ENCODE results near the gene ADCY1. TPM values are rescaled to one million over a fixed set of nuclear protein-coding genes. Genes with fewer than 3 reads are reported as not detected.

Gene ADCY1
- total RNA-seq, 4 donors from 2014 or later, result 2.5 to 9.0 (median 5.6) TPM

DNA sequence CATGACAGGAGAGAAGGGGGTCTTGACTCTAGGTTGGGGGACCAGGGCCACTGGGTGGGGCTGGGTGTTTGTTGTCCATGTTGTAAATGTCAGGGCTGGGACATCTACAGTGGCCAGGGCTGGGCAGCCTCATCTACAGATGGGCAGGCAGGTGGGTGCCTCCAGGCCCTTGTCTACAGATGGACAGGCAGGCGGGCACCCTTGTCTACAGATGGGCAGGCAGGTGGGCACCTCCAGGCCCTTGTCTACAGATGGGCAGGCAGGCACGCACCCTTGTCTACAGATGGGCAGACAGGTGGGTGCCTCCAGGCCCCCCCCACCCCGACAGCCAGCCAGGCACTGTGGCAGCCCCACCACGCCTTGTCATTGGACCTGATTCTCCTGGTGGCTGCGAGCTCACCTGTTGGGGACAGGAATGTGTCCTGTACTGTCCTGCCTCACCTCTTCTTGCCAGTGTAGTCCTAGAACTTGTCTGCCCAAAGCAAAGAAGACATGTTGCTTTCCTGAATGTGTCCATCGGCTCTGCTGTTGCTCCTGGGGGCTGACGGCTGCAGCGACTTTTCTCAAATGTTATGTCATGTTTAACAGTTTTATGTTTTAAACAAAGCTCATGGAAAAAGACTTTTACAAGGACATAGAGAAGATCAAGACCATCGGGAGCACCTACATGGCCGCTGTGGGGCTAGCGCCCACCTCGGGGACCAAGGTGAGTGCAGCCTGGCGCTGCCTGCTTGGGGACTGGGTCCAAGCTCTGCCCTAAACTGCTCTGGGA is 129.9 kb downstream of the ADCY1 start:
- H3K36me3 ChIP-seq, result peaks cover 0 to 7% (median 0%) of the 10 kb centered on the region in 3 donors
- no peak for DNase-seq (ENCODE audit: low spot score in 2 of 2)

GRCh38 chr7:45704683-45705016 is 130.5 kb downstream of the ADCY1 start:
- 57 to 61% methylated on average over 3 of the region's 3 CpGs for WGBS, 2 donors
- no peak for TF ChIP-seq EP300 (IDR thresholded peaks at IDR 0.05)
- no peak for TF ChIP-seq POLR2A (IDR thresholded peaks at IDR 0.05)
- no peaks in the 10 kb centered on the region for H3K4me1 ChIP-seq
- H3K36me3 ChIP-seq, result peaks cover 0 to 7% (median 0%) of the 10 kb centered on the region in 3 donors
- H3K27me3 ChIP-seq, result no peaks in the 10 kb centered on the region
- DNase-seq (ENCODE audit: low spot score in 2 of 2), result no peak
- H3K4me3 ChIP-seq, result no peak overlapping the region
- no peaks in the 10 kb centered on the region for H3K9me3 ChIP-seq
- no peak overlapping the region for H3K27ac ChIP-seq

More for the DNA sequence above, 129.9 kb downstream of the ADCY1 start:
- Histone ChIP-seq H3K27me3 (no peaks in the 10 kb centered on the region), H3K4me1 (no peaks in the 10 kb centered on the region), H3K9me3 (no peaks in the 10 kb centered on the region), H3K27ac (no peak overlapping the region), H3K4me3 (no peak overlapping the region)
- TF ChIP-seq EP300 (IDR thresholded peaks at IDR 0.05) (no peak), POLR2A (IDR thresholded peaks at IDR 0.05) (no peak), CTCF (IDR thresholded peaks at IDR 0.05) (no peak)
- 88 to 95% methylated on average over 11 to 13 of the region's 13 CpGs for WGBS, 2 donors

DNA sequence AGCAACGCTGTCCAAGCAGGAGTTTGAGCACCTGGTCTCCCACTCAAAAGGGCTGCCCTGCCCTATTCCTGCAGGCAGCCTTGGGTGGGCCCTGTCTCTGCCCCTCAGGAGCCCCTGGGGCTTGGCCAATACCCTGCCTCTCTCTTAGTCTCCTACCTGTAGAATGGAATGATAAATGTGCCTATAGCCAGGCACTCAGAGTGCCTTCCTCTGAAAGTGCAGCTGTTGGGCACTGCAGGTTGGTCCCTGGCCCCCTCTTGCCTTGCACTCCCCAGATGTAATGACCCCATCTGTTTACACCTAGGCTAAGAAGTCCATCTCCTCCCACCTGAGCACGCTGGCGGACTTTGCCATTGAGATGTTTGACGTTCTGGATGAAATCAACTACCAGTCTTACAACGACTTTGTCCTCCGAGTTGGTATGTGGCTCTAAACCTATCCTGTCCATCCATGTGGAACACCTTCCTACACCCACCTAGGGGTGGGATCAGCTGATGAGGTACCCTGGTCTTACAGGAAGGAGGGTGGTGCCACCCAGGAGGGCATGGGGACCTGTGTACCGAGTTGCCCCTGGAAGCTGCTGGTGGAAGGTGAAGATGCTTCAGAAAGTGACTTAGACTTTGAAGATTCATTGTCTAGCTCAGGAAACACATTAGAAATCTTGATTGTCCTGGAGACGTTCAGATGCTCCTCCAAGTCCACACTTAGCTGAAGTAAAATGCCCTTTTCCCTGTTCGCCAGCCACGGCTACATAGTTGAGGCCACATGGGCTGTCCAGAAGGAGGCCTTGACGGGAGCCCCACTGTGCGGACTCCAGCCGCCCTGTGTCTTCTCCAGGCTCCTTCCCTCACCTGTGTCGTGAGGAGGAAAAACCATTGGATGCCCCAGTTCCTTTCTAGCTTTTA is 134.1 kb downstream of the ADCY1 start:
- H3K36me3 ChIP-seq, result peaks cover 0 to 16% (median 0%) of the 10 kb centered on the region in 3 donors
- no peak for TF ChIP-seq EP300 (IDR thresholded peaks at IDR 0.05)
- TF ChIP-seq POLR2A (IDR thresholded peaks at IDR 0.05), result no peak
- no peak for TF ChIP-seq CTCF (IDR thresholded peaks at IDR 0.05)
- no peak overlapping the region for H3K4me3 ChIP-seq
- H3K27ac ChIP-seq, result no peak overlapping the region
- H3K27me3 ChIP-seq, result no peaks in the 10 kb centered on the region
- H3K4me1 ChIP-seq, result no peaks in the 10 kb centered on the region
- 88 to 94% methylated on average over 14 of the region's 14 CpGs for WGBS, 2 donors
- no peak for DNase-seq (ENCODE audit: low spot score in 2 of 2)
- no peaks in the 10 kb centered on the region for H3K9me3 ChIP-seq

DNA sequence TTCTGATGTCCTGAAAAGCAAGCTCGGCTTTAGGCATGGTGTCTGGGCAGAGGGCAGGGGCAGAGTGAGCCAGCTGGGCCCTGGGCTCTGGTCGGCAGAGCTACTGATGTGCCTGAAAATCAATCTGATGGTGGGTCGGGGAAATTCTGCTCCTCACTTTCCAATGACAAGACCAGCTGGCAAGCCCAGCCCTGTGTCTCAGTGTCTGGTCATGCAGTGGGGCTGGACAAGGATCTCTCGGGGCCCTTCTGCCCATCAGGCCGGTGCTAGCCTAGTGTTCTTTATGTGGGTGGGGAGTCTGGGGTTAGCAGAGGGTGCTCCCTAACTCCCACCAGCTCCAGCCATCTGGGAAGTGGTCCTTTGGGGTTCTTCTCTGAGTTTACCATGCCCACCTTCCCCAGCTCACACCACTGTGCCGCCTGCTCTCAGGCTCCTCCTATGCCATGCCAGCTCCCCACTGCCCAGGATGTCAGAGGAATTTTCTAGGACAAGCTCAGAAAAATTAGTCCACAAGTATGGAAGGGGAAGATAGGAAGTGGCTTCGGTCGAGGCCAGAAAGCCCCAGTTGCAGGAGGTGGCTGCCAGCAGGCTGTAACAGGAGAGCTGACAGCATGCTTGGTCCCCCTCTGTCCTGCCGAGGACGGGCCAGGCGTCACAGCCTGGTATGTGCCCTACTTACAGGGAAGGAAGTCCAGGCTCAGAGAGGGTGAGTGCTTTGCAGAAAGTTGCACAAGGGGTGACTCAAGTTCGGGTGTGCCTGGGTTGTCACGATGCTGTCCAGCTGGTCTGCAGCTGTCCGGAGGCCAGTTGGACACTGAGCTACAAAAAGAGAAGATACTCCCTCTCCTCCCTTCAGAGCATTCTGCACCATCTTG is 135.2 kb downstream of the ADCY1 start:
- DNase-seq (ENCODE audit: low spot score in 2 of 2), result no peak
- WGBS, 2 donors, result 81 to 82% methylated on average over 14 of the region's 14 CpGs
- no peaks in the 10 kb centered on the region for H3K4me1 ChIP-seq
- H3K4me3 ChIP-seq, result no peak overlapping the region
- no peaks in the 10 kb centered on the region for H3K27me3 ChIP-seq
- no peak overlapping the region for H3K27ac ChIP-seq
- TF ChIP-seq POLR2A (IDR thresholded peaks at IDR 0.05) (no peak), EP300 (IDR thresholded peaks at IDR 0.05) (no peak), CTCF (IDR thresholded peaks at IDR 0.05) (no peak)
- H3K36me3 ChIP-seq, result peaks cover 0 to 25% (median 0%) of the 10 kb centered on the region in 3 donors
- no peaks in the 10 kb centered on the region for H3K9me3 ChIP-seq
